Adipose tissue (tissue), 3 donors: ENCODE data around the gene DOCK2. TPM values are rescaled to one million over a fixed set of nuclear protein-coding genes. Genes with fewer than 3 reads are reported as not detected.

Source experiments
- H3K27ac ChIP-seq: one replicate; pipeline ENCODE4 v1.5.1; 2013; ENCODE audit warnings: low read depth, low read length
- WGBS, 3 donors: extraction: QIAGEN DNeasy Blood & Tissue Kit; methylation state at CpG; one replicate each; pipeline ENCODE4 v1.1.7; 2013; 5-methylcytosine and 5-hydroxymethylcytosine counted together
- polyA plus RNA-seq, 3 donors: library from polyadenylated mRNA; stranded (reverse); fragments of 200-250 nt; gene quantifications; one replicate each; pipeline ENCODE4 v1.2.3, GENCODE V29; 2013
- donor health status: healthy with polysubstance abuse.
- donor health status: Bipolar disorder and iron deficiency.
- donor health status: healthy.

Gene DOCK2
- polyA plus RNA-seq, 3 donors: 1.3 to 7.0 (median 6.8) TPM

GRCh38 chr5:169667896-169668674 is 31.0 kb downstream of the DOCK2 start:
- 40 to 56% (median 55%) methylated on average over 9 of the region's 9 CpGs for WGBS, 3 donors

DNA sequence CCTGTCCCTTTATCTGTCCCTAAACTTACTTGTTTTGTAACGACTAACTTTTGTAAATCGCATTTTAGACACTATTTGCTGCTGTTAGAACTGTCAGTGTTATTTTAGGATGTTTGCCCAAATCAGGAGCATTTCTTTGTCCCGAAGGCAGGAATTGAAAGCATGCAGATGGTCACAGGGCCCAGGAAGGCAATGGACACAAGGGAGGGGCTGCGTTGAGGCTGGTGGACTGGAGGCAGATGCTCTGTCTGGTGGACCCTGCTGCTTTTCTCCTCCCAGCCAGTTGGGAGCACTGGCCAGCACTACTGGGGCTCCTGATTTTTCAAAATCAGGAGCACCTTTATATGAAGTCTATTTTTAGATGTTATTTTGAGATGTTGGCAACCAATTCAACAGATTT is 31.7 kb downstream of the DOCK2 start:
- 44 to 73% (median 63%) methylated on average over 4 of the region's 4 CpGs for WGBS, 3 donors
- no peak overlapping the region for H3K27ac ChIP-seq

More at GRCh38 chr5:169667896-169668674, 31.0 kb downstream of the DOCK2 start:
- no peak overlapping the region for H3K27ac ChIP-seq

GRCh38 chr5:169670769-169671525 is 33.9 kb downstream of the DOCK2 start:
- no peak overlapping the region for H3K27ac ChIP-seq
- WGBS, 3 donors: 52 to 88% (median 85%) methylated on average over 6 of the region's 6 CpGs

DNA sequence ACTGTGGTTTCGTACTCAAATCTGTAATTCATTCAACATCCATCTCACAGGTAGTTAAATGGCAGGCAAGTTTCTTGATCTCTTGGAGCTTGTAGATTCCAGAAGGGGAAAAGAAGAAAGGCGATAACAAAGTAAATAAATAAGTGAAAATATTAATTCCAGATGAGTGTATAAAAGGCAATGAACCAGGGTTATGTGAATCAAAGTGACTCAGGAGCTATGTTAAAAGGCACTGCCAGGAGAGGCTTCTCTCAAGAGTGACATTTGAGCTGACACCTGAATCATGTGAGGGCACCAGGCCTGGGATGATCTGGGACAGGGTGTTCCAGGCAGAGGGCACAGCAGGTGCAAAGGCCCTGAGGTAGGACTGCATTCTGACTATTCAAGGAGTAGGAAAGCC is 45.0 kb downstream of the DOCK2 start:
- 86 to 92% (median 90%) methylated on average over 2 of the region's 2 CpGs for WGBS, 3 donors
- H3K27ac ChIP-seq: no peak overlapping the region

DNA sequence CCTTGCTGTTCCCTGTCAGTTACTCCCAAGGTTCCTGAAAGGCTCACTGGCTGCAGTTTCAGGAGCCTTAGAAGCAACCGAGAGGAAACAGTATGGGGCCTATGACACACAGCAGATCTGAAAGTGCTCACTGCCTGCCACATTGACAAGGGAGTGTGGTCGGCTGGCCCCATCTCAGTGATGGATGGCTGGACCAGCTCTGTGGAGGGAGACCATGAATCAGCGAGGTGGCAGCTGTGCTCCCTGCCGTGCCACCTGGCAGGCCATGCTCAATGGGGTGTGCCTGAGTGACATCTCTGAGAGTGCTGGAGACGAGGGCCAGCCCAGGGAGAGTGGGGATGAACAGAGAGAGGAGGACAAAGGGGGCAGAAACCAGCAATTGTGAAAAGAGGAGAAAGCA is 49.1 kb downstream of the DOCK2 start:
- 59 to 82% (median 78%) methylated on average over 5 of the region's 5 CpGs for WGBS, 3 donors
- H3K27ac ChIP-seq: no peak overlapping the region

DNA sequence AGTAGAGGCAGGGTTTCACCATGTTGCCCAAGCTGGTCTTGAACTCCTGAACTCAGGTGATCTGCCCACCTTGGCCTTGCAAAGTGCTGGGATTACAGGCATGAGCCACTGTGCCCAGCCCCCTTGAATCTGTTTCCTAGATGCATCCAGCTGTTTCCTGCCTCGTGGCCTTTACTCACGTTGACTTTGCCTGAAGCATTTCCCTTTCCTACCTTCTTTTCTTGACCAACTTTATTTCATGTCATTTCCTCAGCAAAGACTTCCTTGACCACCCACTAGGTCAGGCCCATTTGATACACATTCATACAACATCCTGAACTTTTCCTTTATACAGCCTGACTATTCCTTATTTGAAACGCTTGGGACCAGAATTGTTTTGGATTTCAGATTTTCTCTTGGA is 51.0 kb downstream of the DOCK2 start:
- WGBS, 3 donors: 39 to 69% (median 49%) methylated on average over 3 of the region's 3 CpGs

DNA sequence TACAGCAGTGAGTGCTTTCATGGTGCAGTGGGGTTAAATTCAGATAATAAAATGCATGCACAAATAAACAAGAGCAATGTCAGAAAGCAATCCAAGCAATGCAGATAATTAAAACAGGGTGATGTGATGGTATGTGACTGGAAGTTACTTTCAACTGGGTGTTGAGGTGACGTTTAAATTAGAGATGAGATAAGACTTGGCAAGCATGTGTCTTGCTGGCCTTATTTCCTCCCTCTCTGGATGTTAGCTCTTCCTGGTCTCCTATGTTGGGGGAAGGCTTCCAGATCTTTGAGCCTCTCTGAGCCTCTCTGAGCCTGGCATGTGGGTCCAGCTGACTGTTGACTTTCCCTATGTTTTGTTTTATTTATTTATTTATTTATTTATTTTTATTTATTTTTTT is 54.4 kb downstream of the DOCK2 start:
- WGBS, 3 donors: 21 to 50% (median 40%) methylated on average over 1 of the region's 1 CpG

More for the DNA sequence above, 51.0 kb downstream of the DOCK2 start:
- no peak overlapping the region for H3K27ac ChIP-seq

GRCh38 chr5:169694091-169694625 is 57.1 kb downstream of the DOCK2 start:
- no peak overlapping the region for H3K27ac ChIP-seq
- WGBS, 3 donors: 79 to 94% (median 91%) methylated on average over 3 of the region's 3 CpGs

More for the DNA sequence above, 54.4 kb downstream of the DOCK2 start:
- no peak overlapping the region for H3K27ac ChIP-seq

DNA sequence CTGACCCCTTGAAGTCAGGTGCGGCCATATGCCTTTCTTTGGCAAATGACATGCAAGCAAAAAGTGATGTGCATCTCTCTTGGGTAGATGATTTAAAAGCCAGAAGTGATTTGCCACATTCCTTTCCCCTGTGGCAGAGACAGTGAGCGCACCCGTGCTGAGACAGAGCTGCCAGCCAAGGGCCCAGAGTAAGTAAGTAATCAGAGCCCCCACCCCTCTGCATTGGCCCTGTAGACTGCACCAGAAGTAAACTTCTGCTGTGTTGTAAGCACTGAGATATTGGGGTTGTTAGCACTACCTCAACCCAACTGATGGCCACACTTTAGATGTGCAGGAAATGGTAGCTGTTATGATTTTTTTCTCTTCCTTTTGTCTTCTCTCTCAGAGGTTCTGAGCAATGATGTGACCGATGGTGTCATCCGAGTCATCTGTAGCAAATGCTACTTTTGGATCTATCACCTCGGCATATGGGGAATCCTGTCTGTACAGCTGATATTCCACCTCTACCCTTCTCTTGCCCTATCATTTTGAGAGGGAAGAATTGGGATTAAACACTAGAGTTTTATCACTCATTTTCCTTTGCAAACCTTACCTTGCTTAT is 58.0 kb downstream of the DOCK2 start:
- WGBS, 3 donors: 75 to 90% (median 78%) methylated on average over 6 of the region's 6 CpGs
- no peak overlapping the region for H3K27ac ChIP-seq

DNA sequence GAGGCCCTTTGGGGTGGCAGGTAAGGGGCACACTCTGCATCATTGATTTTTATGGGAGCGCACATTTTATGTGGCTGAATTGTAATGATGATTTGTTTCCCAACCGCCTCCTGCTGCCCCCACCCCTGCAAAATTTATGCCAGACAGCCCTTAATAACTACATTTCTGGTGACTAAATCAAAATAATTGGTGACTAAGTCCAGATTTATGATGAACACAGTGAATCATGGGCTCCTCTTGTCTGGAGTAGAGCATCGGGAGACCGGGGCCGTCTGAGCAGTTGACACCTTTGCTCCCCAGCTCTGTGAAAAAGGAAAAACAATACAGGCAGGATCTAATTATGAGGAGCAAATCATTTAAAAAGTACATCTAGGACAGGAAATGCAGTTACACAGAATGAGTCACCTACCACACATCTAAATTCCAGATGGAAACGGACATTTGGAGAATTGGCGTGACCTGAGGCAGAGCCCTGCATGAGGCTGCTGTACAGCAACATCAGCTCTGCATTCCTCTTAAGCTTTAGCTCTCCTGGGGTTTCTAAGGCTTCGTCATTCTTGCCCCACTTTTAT is 58.9 kb downstream of the DOCK2 start:
- H3K27ac ChIP-seq: no peak overlapping the region
- 67 to 71% (median 70%) methylated on average over 8 of the region's 8 CpGs for WGBS, 3 donors

DNA sequence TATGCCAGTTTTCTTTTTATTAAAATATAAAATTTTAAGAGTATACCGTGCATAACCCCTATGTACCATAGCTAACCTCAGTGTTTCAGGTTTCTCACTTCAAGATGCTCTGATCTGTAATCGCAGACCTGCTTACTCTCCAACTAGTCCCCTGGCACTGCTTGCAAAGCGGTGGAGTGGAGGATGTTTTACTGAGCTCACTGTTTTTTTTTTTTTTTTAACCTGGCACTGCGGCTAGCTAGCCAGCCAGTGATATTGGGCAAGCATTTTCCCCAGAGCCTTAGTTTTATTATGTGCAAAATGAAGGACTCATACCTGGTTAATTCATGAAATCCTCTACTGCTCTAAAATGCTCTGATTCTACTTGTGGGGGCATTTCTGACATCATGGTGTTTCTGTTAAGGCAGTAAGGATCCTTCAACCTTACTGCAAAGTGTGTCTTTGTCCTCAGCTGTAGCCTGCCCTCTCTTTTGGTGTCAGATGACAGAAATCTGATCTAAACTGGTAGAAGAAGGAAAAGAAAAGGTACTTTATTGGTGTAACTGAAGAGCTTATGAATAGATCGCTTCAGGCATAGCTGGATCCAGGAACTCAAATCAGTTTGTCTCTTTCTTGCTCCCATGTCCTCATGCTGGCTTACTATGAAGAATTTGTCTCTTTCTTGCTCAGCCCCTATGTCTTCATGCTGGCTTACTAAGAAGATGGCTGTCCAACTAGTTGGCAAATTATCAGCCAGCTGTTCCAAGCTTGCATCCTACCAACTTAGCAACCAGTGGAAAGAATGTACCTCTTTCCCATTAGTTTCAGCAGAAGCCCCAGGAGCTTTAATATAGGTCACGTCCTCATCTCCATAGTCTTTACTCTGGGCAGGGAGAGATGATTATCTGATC is 59.8 kb downstream of the DOCK2 start:
- no peak overlapping the region for H3K27ac ChIP-seq
- 73 to 90% (median 85%) methylated on average over 6 of the region's 6 CpGs for WGBS, 3 donors

- WGBS, 3 donors: 40 to 93% (median 78%) methylated on average over 2 of the region's 2 CpGs
- H3K27ac ChIP-seq: no peak overlapping the region
Observed at GRCh38 chr5:169697511-169697890, 60.4 kb downstream of the DOCK2 start.

- whole genome bisulfite sequencing, 3 donors: 51 to 85% (median 72%) methylated on average over 3 of the region's 3 CpGs
- H3K27ac ChIP-seq: no peak overlapping the region
Observed at GRCh38 chr5:169697976-169698375, 60.9 kb downstream of the DOCK2 start.

DNA sequence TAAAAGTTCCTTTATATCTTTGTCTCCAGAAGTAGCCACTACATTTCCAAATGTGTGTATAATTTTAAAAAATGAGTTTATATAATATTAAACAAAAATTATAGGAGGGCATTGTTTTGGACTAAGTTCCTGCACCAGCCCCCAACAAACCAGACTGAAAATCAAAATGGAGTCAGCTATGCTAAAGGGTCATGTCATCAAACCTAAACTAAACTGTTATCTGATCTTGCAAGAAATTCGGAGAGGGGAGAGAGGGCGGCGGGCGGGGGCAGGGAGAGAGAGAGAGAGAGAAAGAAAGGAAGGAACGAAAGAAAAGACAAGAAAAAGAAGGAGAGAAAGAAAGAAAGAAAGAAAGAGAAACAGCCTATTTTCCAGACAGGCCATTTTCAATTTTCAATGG is 63.5 kb downstream of the DOCK2 start:
- no peak overlapping the region for H3K27ac ChIP-seq
- 70 to 91% (median 89%) methylated on average over 5 of the region's 5 CpGs for WGBS, 3 donors

DNA sequence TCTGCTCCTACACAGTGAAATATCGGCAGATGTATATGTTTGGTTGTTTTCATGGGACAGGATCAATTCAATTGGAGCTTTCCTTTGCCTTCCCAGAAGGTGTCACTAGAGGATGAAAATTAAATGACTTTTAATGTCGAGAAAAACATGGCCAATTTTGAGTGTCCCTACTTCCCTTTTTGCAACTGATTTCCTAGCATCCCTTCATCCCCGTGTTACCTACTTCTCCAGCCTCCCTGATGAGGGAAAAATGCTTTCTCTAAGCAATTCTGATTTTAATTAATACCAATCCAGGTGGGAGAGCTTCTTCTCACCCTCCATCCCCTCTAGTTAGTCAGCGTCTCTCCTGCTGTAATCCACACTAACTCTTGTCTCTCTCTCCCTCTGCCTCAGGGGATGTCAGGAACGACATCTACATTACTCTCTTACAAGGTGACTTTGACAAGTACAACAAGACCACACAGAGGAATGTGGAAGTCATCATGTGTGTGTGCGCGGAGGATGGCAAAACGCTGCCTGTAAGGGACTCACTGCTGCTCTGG is 64.9 kb downstream of the DOCK2 start:
- 53 to 64% (median 61%) methylated on average over 8 of the region's 8 CpGs for WGBS, 3 donors

GRCh38 chr5:169702693-169703481 is 65.8 kb downstream of the DOCK2 start:
- no peak overlapping the region for H3K27ac ChIP-seq
- 76 to 81% (median 78%) methylated on average over 7 of the region's 7 CpGs for WGBS, 3 donors

More for the DNA sequence above, 64.9 kb downstream of the DOCK2 start:
- H3K27ac ChIP-seq: no peak overlapping the region

GRCh38 chr5:169703813-169704212 is 66.7 kb downstream of the DOCK2 start:
- 68 to 77% (median 73%) methylated on average over 2 of the region's 2 CpGs for WGBS, 3 donors

More at GRCh38 chr5:169703813-169704212, 66.7 kb downstream of the DOCK2 start:
- H3K27ac ChIP-seq: no peak overlapping the region
